ENCODE results near the gene SMAD4. TPM values are rescaled to one million over a fixed set of nuclear protein-coding genes. Genes with fewer than 3 reads are reported as not detected.

Gene SMAD4
- total and polyA plus RNA-seq, 2 of the 8 experiments (the other 6 are each of a cell fraction or from before 2014, with no cell fraction given) = 86.5 to 139 TPM

GRCh38 chr18:51123481-51123880 lies 93.5 kb downstream of the SMAD4 start:
- H3K4ac ChIP-seq (replicated peaks; ENCODE audit: insufficient read length, low read depth, low read length) = no peak overlapping the region
- WGBS, 2 experiments (ENCODE audit: extremely low coverage in 1 of 2, insufficient coverage in 1 of 2, insufficient read length in 1 of 2, insufficient replicate concordance in 2 of 2, low coverage in 1 of 2, low lambda C conversion rate in 2 of 2, missing lambda C conversion rate in 1 of 2) = 91% methylated on average over 9 of the region's 10 CpGs; no CpG with 5 or more reads in 1 of the 2 experiments
- H3K36me3 ChIP-seq (ENCODE audit: control insufficient read depth in 2 of 4, insufficient read depth in 4 of 4, low read length in 3 of 4) = no peaks in the 10 kb centered on the region
- no peaks in the 10 kb centered on the region for H3K27me3 ChIP-seq (replicated peaks in 1 of 4; ENCODE audit: control insufficient read depth in 3 of 4, extremely low read depth in 1 of 4, insufficient read depth in 3 of 4, low read length in 3 of 4)
- FAIRE-seq = no peak
- H3K56ac ChIP-seq (replicated peaks; ENCODE audit: insufficient read length, low read depth, low read length) = no peak overlapping the region
- no peak overlapping the region for H4K8ac ChIP-seq (ENCODE audit: extremely low read depth, insufficient read depth, low read length)
- no peak overlapping the region for H3K27ac ChIP-seq (ENCODE audit: low read depth, low read length)
- no peak overlapping the region for H2BK20ac ChIP-seq (ENCODE audit: low read length)
- no peak overlapping the region for H3K4me3 ChIP-seq (ENCODE audit: extremely low read depth in 1 of 4, insufficient read depth in 2 of 4, low read depth in 3 of 4, low read length in 4 of 4)
- no peak overlapping the region for H3K4me2 ChIP-seq (ENCODE audit: insufficient read depth in 1 of 2, low read depth in 2 of 2, low read length in 2 of 2)
- H3K23ac ChIP-seq (ENCODE audit: insufficient read length) = no peak overlapping the region
- H2AFZ ChIP-seq (ENCODE audit: low read length) = no peak overlapping the region; the same call in 1 of the 2 replicates
- H3K79me2 ChIP-seq (ENCODE audit: control insufficient read depth in 1 of 2, insufficient read depth in 2 of 2, low read length in 2 of 2) = no peaks in the 10 kb centered on the region
- H3K9ac ChIP-seq (replicated peaks in 1 of 4; ENCODE audit: extremely low read depth in 1 of 4, low read depth in 3 of 4, low read length in 3 of 4) = no peak overlapping the region
- H3K4me1 ChIP-seq (replicated peaks in 1 of 4; ENCODE audit: control insufficient read depth in 3 of 4, insufficient read depth in 4 of 4, low read length in 3 of 4) = peaks cover 0 to 5% (median 0%) of the 10 kb centered on the region in 4 experiments; a peak in 1 of 7 replicates
- no peak for DNase-seq (ENCODE audit: low read depth in 1 of 2, low spot score in 2 of 2)
- H3K79me1 ChIP-seq (ENCODE audit: low read depth, low read length) = no peaks in the 10 kb centered on the region
- H3K23me2 ChIP-seq (ENCODE audit: low read depth, low read length) = no peaks in the 10 kb centered on the region
- no peak overlapping the region for H2BK15ac ChIP-seq (ENCODE audit: low read length)
- no peak overlapping the region for H4K5ac ChIP-seq (ENCODE audit: insufficient read length, low read depth, low read length)
- ChIA-PET POLR2A (ENCODE audit: partially characterized antibody) (no interaction called here), CTCF (ENCODE audit: partially characterized antibody) (interaction anchor here (0.6 to 9.2 kb wide), 8 partner anchors 9 to 154 kb away, joined by 3 to 56 read pairs (median 4); no protein-coding TSS in a partner anchor)
- H2AK5ac ChIP-seq (ENCODE audit: low read depth, low read length) = no peak overlapping the region
- no peak overlapping the region for H4K91ac ChIP-seq (replicated peaks; ENCODE audit: insufficient read length, low read length)
- no peak overlapping the region for H2BK5ac ChIP-seq (ENCODE audit: low read depth, low read length)
- H3K18ac ChIP-seq (ENCODE audit: extremely low read depth, low read length) = no peak overlapping the region
- no peak overlapping the region for H3K14ac ChIP-seq (ENCODE audit: insufficient read length)
- no peak overlapping the region for H2BK120ac ChIP-seq (replicated peaks; ENCODE audit: low read depth, low read length)
- no peaks in the 10 kb centered on the region for H4K20me1 ChIP-seq (replicated peaks in 1 of 2; ENCODE audit: control insufficient read depth in 1 of 2, insufficient read depth in 2 of 2, low read length in 2 of 2)
- 0 out of 2 replicates have a peak overlapping the region, but pooled peaks have one; percentile 17 for H2BK12ac ChIP-seq (ENCODE audit: low read depth, low read length)
- H3K9me3 ChIP-seq (ENCODE audit: insufficient read depth in 2 of 2, low read depth in 1 of 2, low read length in 1 of 2) = no peaks in the 10 kb centered on the region
- TF ChIP-seq EZH2 (IDR thresholded peaks at IDR 0.05; ENCODE audit: low read depth, low read length, severe bottlenecking) (no peak), CTBP2 (IDR thresholded peaks at IDR 0.05; ENCODE audit: borderline replicate concordance, insufficient read depth, insufficient read length, low read length) (no peak), BACH1 (IDR thresholded peaks at IDR 0.05; ENCODE audit: low read length) (no peak), CBX5 (IDR thresholded peaks at IDR 0.05; ENCODE audit: low read depth, low read length) (no peak), BRCA1 (IDR thresholded peaks at IDR 0.05; ENCODE audit: low read depth, low read length) (no peak), MAFK (IDR thresholded peaks at IDR 0.05; ENCODE audit: low read depth, low read length) (no peak), CBX8 (IDR thresholded peaks at IDR 0.05; ENCODE audit: borderline replicate concordance, low read depth, low read length) (no peak), RNF2 (IDR thresholded peaks at IDR 0.05; ENCODE audit: borderline replicate concordance, low read depth, low read length, missing control alignments, poor library complexity, severe bottlenecking) (no peak), POLR2AphosphoS5 (IDR thresholded peaks at IDR 0.05; ENCODE audit: low read depth, low read length) (no peak), CTCF (IDR thresholded peaks at IDR 0.05; ENCODE audit: control extremely low read depth in 1 of 3, insufficient read depth in 1 of 3, low read depth in 1 of 3, low read length in 3 of 3) (no peak), FOSL1 (IDR thresholded peaks at IDR 0.05; ENCODE audit: insufficient read depth, low read depth, low read length) (no peak)

All from H1 (cell line).